IPS DF 6.9 (cell line): ENCODE data around the gene GALNT7.

Experiments
- DNase-seq: peaks from one replicate; pipeline ENCODE4 v3.0.0-alpha.2; 2013; ENCODE audit warnings: low read depth, low spot score
- H3K27ac ChIP-seq: one replicate; pipeline ENCODE4 v1.5.1; 2013; ENCODE audit warnings: low read length, control low read depth
- H3K27me3 ChIP-seq: 2 replicates; pipeline ENCODE4 v1.6.1; 2013; ENCODE audit warnings: mild to moderate bottlenecking, low read length; ENCODE audit not compliant: control insufficient read depth, insufficient read depth
- H3K36me3 ChIP-seq: 2 replicates; pipeline ENCODE4 v1.6.1; 2013; ENCODE audit warnings: low read length; ENCODE audit not compliant: control insufficient read depth, insufficient read depth
- H3K4me1 ChIP-seq: 2 replicates; pipeline ENCODE4 v1.6.1; 2013; ENCODE audit warnings: low read length; ENCODE audit not compliant: control insufficient read depth, insufficient read depth
- H3K4me3 ChIP-seq: 2 replicates; pipeline ENCODE4 v1.5.1; 2013; ENCODE audit warnings: mild to moderate bottlenecking, low read length
- H3K9me3 ChIP-seq: 2 replicates; pipeline ENCODE4 v1.6.1; 2013; ENCODE audit warnings: low read length, inconsistent platforms; ENCODE audit not compliant: control insufficient read depth, insufficient read depth
- WGBS: extraction: QIAGEN DNeasy Blood & Tissue Kit; methylation state at CpG from one replicate; pipeline ENCODE4 v1.1.7; 2013; ENCODE audit warnings: mixed read lengths, missing lambda C conversion rate; ENCODE audit not compliant: insufficient read length, insufficient coverage; 5-methylcytosine and 5-hydroxymethylcytosine counted together

GALNT7 gene

GRCh38 chr4:173272996-173273395, 104.4 kb downstream of the GALNT7 start:
- Histone ChIP-seq H3K27ac (no peak overlapping the region), H3K27me3 (no peaks in the 10 kb centered on the region), H3K4me3 (no peak overlapping the region), H3K9me3 (no peaks in the 10 kb centered on the region), H3K36me3 (no peaks in the 10 kb centered on the region), H3K4me1 (no peaks in the 10 kb centered on the region)
- DNase-seq: no peak
- no CpG with 5 or more reads among the region's 1 CpG for WGBS

DNA sequence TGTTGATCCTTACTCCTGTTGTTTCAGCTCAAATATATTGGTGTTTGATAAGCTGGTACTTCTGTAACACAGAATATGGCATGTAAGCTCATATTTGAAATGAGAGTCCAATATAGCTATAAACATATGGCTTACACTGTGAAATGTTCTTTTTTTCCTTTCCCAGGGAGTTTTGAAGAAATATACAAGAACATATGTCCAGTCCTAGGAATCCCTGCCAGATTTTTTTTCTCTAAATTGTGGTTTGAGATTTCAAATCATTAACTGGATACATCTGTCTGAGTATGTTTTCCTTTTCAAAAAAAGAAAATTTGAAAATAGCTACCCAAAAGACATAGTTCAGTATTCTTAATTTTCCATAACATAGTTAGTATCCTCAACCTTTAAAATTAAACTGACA, 105.3 kb downstream of the GALNT7 start:
- no peak overlapping the region for H3K4me3 ChIP-seq
- H3K4me1 ChIP-seq: no peaks in the 10 kb centered on the region
- H3K9me3 ChIP-seq: no peaks in the 10 kb centered on the region
- H3K27me3 ChIP-seq: no peaks in the 10 kb centered on the region
- H3K27ac ChIP-seq: no peak overlapping the region
- no peak for DNase-seq
- no peaks in the 10 kb centered on the region for H3K36me3 ChIP-seq

- Histone ChIP-seq H3K27ac (no peak overlapping the region), H3K9me3 (no peaks in the 10 kb centered on the region), H3K36me3 (no peaks in the 10 kb centered on the region), H3K27me3 (no peaks in the 10 kb centered on the region), H3K4me3 (no peak overlapping the region), H3K4me1 (no peaks in the 10 kb centered on the region)
- no peak for DNase-seq
- no CpG with 5 or more reads among the region's 4 CpGs for WGBS
These were observed 106.1 kb downstream of the GALNT7 start for GRCh38 chr4:173274744-173275143.

- WGBS: no CpG with 5 or more reads among the region's 7 CpGs
- no peaks in the 10 kb centered on the region for H3K4me1 ChIP-seq
These were observed 106.5 kb downstream of the GALNT7 start for GRCh38 chr4:173275150-173275549.

DNA sequence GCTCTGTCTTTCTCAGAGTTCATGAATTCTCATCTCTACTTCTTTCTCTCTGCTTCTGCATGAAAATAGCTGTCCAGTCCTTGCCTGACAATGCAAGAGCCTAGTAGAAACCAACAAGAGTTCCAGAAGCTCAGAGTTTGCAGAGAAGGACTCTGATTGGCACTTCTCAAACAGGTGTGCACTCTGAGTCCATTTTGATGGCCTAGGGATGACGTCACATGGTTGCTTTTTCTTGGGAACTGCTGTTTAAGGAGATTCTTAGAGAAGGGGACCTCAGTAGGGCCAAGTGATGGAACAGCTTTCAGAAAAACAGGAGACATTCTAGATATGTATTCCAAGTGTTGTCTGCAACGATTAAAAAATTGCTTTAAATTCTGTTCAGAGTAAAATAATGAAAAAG, 108.7 kb downstream of the GALNT7 start:
- Histone ChIP-seq H3K4me1 (no peaks in the 10 kb centered on the region), H3K36me3 (no peaks in the 10 kb centered on the region), H3K27ac (no peak overlapping the region), H3K9me3 (no peaks in the 10 kb centered on the region), H3K4me3 (no peak overlapping the region), H3K27me3 (no peaks in the 10 kb centered on the region)
- DNase-seq: no peak
- no CpG with 5 or more reads among the region's 2 CpGs for WGBS

More at GRCh38 chr4:173275150-173275549, 106.5 kb downstream of the GALNT7 start:
- Histone ChIP-seq H3K27me3 (no peaks in the 10 kb centered on the region), H3K4me3 (no peak overlapping the region), H3K27ac (no peak overlapping the region), H3K9me3 (no peaks in the 10 kb centered on the region), H3K36me3 (no peaks in the 10 kb centered on the region)
- no peak for DNase-seq

GRCh38 chr4:173280998-173281397, 112.4 kb downstream of the GALNT7 start:
- Histone ChIP-seq H3K9me3 (no peaks in the 10 kb centered on the region; the same call in 1 of the 2 replicates), H3K27me3 (no peaks in the 10 kb centered on the region), H3K27ac (no peak overlapping the region), H3K4me3 (no peak overlapping the region), H3K4me1 (no peaks in the 10 kb centered on the region), H3K36me3 (no peaks in the 10 kb centered on the region)
- DNase-seq: no peak
- WGBS: no CpG with 5 or more reads among the region's 4 CpGs

DNA sequence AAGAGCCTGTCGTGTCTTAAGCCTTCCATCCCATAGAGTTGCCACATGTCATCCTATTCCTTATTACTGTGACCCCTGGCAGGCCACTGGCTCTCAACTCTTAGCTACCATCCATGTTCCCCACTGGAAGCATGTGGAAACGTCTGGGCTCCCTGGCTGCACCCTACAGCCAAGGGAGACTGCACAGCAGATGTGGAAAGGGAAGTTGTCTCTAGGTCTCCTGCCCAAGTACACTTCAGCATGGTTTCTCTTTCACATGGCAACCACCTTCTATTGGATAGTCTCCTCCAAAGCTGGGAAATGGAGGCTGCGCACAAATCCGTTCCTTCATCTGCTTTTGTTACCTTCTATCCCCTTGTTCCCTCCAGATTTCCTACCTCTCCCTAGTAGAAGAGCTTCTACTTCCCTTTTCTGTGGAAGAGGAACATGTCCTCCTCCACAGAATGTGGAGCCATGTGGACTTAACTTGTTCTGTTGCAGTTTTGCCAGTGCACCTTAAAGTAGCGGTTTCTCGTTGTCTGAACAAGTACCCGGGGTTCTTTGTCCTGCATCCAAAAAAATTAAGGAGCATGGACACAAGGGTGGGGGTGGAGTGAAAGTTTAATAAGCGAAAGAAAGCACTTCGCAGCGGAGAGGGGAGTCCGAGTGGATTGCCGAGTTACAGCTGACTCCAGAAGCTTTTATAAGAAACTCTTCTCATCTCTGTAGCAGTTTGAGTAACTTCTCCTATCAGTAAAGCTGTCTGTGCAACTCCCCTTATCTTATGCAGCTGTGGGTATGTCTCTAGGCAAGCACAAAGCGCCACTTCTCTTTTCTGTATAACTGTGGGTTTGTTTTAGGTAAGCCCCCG, 113.0 kb downstream of the GALNT7 start:
- Histone ChIP-seq H3K27me3 (no peaks in the 10 kb centered on the region), H3K27ac (no peak overlapping the region), H3K36me3 (0 out of 2 replicates have a peak, but pooled peaks cover 2% of the 10 kb centered on the region), H3K4me1 (no peaks in the 10 kb centered on the region), H3K4me3 (no peak overlapping the region), H3K9me3 (no peaks in the 10 kb centered on the region; the same call in 1 of the 2 replicates)
- no peak for DNase-seq
- no CpG with 5 or more reads among the region's 14 CpGs for WGBS

DNA sequence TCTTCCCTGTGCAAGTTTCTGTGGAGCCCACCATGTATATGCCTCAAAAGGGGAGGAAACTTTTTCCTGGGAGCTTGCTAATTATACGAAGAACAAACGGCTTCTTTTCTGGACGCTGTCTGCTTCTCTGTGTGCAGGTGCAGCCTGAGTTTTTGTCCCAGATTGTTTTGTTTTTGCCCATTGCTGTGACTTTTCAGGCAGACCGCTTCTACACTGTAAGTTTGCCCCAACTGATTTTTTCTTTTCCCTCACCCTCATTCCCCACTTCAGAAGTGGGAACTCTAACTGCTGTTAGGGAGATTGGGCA, 113.6 kb downstream of the GALNT7 start:
- no peak overlapping the region for H3K27ac ChIP-seq
- no peaks in the 10 kb centered on the region for H3K4me1 ChIP-seq
- no peak for DNase-seq
- 0 out of 2 replicates have a peak, but pooled peaks cover 2% of the 10 kb centered on the region for H3K36me3 ChIP-seq
- no peak overlapping the region for H3K4me3 ChIP-seq
- H3K27me3 ChIP-seq: no peaks in the 10 kb centered on the region
- WGBS: no CpG with 5 or more reads among the region's 4 CpGs
- no peaks in the 10 kb centered on the region; the same call in 1 of the 2 replicates for H3K9me3 ChIP-seq

GRCh38 chr4:173282626-173283025, 114.0 kb downstream of the GALNT7 start:
- 0 out of 2 replicates have a peak, but pooled peaks cover 2% of the 10 kb centered on the region for H3K36me3 ChIP-seq
- DNase-seq: no peak
- H3K4me3 ChIP-seq: no peak overlapping the region
- H3K9me3 ChIP-seq: peaks cover 3% of the 10 kb centered on the region; the same call in 1 of the 2 replicates
- H3K27ac ChIP-seq: no peak overlapping the region
- no CpG with 5 or more reads among the region's 3 CpGs for WGBS
- H3K4me1 ChIP-seq: no peaks in the 10 kb centered on the region
- H3K27me3 ChIP-seq: no peaks in the 10 kb centered on the region

GRCh38 chr4:173284463-173284862, 115.9 kb downstream of the GALNT7 start:
- Histone ChIP-seq H3K36me3 (0 out of 2 replicates have a peak, but pooled peaks cover 2% of the 10 kb centered on the region), H3K27ac (no peak overlapping the region), H3K27me3 (no peaks in the 10 kb centered on the region), H3K4me1 (no peaks in the 10 kb centered on the region), H3K4me3 (no peak overlapping the region), H3K9me3 (peaks cover 3% of the 10 kb centered on the region; the same call in 1 of the 2 replicates)
- DNase-seq: no peak

- no CpG with 5 or more reads among the region's 2 CpGs for WGBS
These were observed 118.9 kb downstream of the GALNT7 start for GRCh38 chr4:173287486-173287885.

More at GRCh38 chr4:173287486-173287885, 118.9 kb downstream of the GALNT7 start:
- Histone ChIP-seq H3K9me3 (peaks cover 3% of the 10 kb centered on the region; the same call in 1 of the 2 replicates), H3K4me1 (no peaks in the 10 kb centered on the region), H3K27ac (no peak overlapping the region), H3K4me3 (no peak overlapping the region), H3K27me3 (no peaks in the 10 kb centered on the region), H3K36me3 (0 out of 2 replicates have a peak, but pooled peaks cover 2% of the 10 kb centered on the region)
- DNase-seq: no peak
